Measurements from ENCODE around the gene METTL1. TPM values are rescaled to one million over a fixed set of nuclear protein-coding genes. Genes with fewer than 3 reads are reported as not detected.

Gene METTL1
- total and polyA plus RNA-seq, 9 of the 15 experiments (the other 6 are each of a cell fraction or from before 2014, with no cell fraction given), result 12.6 to 65.9 (median 39.2) TPM

DNA sequence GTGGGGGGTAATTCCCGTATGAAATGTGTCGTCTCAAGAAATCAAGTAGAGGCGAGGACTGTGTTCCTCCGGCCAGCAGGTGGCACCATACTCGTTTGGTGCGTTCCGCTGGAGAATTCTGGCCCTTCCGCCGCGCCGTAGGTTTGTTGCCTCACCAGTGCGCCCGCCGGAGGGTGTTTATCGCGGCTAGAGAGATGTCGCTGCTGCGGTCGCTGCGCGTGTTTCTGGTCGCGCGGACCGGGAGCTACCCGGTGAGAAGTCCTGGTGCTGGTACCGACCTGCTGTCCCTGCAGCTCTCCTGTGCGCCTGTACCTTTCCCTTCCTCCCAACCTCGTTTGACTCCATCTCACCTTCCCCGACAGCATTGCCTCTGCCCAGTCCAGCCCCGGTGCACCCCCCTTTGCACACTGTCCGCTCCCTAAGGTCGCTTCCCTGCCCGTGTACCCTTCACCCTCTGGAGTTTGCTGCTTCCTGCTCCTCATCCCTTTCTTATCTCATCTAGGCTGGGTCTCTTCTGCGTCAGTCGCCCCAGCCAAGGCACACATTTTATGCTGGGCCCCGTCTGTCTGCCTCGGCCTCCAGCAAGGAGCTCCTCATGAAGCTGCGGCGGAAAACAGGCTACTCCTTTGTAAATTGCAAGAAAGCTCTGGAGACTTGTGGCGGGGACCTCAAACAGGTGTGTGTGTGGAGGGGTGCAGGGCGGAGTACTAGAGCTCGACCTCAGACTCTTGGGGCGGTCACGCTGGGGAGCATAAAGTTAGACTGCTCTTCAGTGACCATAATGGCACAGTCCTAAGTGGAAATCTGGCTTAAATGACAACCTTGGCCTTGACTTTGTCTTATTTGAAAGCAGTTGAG is 10.9 kb upstream of the METTL1 start, which contains the start of gene TSFM (continued):
- TF ChIP-seq, protein P1, sequence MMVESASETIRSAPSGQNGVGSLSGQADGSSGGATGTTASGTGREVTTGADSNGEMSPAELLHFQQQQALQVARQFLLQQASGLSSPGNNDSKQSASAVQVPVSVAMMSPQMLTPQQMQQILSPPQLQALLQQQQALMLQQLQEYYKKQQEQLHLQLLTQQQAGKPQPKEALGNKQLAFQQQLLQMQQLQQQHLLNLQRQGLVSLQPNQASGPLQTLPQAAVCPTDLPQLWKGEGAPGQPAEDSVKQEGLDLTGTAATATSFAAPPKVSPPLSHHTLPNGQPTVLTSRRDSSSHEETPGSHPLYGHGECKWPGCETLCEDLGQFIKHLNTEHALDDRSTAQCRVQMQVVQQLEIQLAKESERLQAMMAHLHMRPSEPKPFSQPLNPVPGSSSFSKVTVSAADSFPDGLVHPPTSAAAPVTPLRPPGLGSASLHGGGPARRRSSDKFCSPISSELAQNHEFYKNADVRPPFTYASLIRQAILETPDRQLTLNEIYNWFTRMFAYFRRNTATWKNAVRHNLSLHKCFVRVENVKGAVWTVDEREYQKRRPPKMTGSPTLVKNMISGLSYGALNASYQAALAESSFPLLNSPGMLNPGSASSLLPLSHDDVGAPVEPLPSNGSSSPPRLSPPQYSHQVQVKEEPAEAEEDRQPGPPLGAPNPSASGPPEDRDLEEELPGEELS (CRISPR knock-in tag; IDR thresholded peaks at IDR 0.05; ENCODE audit: borderline replicate concordance), result peak; percentile 88
- TF ChIP-seq, protein P2, sequence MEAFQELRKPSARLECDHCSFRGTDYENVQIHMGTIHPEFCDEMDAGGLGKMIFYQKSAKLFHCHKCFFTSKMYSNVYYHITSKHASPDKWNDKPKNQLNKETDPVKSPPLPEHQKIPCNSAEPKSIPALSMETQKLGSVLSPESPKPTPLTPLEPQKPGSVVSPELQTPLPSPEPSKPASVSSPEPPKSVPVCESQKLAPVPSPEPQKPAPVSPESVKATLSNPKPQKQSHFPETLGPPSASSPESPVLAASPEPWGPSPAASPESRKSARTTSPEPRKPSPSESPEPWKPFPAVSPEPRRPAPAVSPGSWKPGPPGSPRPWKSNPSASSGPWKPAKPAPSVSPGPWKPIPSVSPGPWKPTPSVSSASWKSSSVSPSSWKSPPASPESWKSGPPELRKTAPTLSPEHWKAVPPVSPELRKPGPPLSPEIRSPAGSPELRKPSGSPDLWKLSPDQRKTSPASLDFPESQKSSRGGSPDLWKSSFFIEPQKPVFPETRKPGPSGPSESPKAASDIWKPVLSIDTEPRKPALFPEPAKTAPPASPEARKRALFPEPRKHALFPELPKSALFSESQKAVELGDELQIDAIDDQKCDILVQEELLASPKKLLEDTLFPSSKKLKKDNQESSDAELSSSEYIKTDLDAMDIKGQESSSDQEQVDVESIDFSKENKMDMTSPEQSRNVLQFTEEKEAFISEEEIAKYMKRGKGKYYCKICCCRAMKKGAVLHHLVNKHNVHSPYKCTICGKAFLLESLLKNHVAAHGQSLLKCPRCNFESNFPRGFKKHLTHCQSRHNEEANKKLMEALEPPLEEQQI (IDR thresholded peaks at IDR 0.05), result peak; percentile 89
- TF ChIP-seq NFIX (CRISPR knock-in tag; IDR thresholded peaks at IDR 0.05; ENCODE audit: low read depth) (no peak), KHSRP (IDR thresholded peaks at IDR 0.05) (no peak), SPI1 (IDR thresholded peaks at IDR 0.05; ENCODE audit: borderline replicate concordance, low read depth, low read length) (no peak), PYGO2 (tag; IDR thresholded peaks at IDR 0.05) (no peak), SETDB1 (IDR thresholded peaks at IDR 0.05; ENCODE audit: low read length) (no peak), ZNF24 (IDR thresholded peaks at IDR 0.05) (peak; percentile 43; the same call in 1 of the 2 replicates), NRF1 (conservative IDR thresholded peaks at IDR 0.05 in 1 of 2, IDR thresholded peaks at IDR 0.05 in 1 of 2) (peak; percentile 55 to 71; a peak in 3 of 4 replicates), ZNF274 (IDR thresholded peaks at IDR 0.05; ENCODE audit: borderline replicate concordance, low read depth, low read length) (no peak), MCM7 (IDR thresholded peaks at IDR 0.05) (peak in 1 of 2 experiments; percentile 87; a peak in 1 of 4 replicates), SNIP1 (IDR thresholded peaks at IDR 0.05; ENCODE audit: low read depth) (0 out of 2 replicates have a peak, but pooled peaks have one; percentile 56)
- TF ChIP-seq, protein P3, sequence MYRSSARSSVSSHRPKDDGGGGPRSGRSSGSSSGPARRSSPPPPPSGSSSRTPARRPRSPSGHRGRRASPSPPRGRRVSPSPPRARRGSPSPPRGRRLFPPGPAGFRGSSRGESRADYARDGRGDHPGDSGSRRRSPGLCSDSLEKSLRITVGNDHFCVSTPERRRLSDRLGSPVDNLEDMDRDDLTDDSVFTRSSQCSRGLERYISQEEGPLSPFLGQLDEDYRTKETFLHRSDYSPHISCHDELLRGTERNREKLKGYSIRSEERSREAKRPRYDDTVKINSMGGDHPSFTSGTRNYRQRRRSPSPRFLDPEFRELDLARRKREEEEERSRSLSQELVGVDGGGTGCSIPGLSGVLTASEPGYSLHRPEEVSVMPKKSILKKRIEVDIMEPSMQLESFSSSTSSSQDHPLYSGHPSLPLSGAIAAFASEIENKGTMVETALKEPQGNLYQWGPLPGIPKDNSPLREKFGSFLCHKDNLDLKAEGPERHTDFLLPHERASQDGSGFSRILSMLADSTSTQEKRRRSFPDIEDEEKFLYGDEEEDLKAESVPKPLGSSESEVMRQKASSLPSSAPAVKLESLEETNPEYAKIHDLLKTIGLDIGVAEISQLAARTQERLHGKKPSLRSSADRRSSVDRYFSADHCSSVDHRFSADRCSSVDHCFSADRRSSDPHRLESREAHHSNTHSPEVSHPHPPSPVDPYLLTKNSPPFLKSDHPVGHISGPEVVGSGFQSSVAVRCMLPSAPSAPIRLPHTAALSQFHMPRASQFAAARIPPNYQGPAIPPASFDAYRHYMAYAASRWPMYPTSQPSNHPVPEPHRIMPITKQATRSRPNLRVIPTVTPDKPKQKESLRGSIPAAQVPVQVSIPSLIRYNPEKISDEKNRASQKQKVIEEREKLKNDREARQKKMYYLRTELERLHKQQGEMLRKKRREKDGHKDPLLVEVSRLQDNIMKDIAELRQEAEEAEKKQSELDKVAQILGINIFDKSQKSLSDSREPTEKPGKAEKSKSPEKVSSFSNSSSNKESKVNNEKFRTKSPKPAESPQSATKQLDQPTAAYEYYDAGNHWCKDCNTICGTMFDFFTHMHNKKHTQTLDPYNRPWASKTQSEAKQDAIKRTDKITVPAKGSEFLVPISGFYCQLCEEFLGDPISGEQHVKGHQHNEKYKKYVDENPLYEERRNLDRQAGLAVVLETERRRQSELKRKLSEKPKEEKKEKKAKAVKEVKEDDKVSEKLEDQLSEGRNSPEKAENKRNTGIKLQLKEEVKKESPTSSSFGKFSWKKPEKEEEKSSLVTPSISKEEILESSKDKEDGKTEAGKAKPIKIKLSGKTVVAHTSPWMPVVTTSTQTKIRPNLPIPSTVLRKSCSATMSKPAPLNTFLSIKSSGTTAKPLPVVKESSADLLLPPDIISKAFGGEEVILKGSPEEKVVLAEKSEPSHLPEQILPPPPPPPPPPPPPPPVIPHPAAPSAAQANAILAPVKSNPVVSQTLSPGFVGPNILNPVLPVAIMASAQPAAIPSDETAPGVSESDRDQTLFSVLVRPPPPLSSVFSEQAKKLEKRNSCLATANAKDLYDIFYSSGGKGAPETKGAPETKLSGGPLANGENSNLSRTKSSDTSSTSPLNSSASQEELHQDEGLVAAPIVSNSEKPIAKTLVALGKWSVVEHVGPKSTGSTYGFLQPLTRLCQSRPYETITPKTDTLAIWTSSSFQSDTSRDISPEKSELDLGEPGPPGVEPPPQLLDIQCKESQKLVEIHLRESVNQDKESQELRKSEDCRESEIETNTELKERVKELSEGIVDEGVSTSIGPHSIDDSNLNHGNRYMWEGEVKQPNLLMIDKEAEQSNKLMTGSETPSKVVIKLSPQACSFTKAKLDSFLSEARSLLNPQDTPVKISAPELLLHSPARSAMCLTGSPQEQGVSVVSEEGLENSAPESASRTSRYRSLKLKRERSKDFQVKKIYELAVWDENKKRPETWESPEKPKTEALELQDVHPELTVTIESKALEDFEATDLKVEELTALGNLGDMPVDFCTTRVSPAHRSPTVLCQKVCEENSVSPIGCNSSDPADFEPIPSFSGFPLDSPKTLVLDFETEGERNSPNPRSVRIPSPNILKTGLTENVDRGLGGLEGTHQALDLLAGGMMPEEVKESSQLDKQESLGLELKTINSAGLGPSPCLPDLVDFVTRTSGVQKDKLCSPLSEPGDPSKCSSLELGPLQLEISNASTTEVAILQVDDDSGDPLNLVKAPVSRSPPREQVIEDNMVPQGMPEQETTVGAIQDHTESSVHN (IDR thresholded peaks at IDR 0.05; ENCODE audit: borderline replicate concordance in 1 of 2, low read depth in 1 of 2), result no peak
- TF ChIP-seq, protein P4, sequence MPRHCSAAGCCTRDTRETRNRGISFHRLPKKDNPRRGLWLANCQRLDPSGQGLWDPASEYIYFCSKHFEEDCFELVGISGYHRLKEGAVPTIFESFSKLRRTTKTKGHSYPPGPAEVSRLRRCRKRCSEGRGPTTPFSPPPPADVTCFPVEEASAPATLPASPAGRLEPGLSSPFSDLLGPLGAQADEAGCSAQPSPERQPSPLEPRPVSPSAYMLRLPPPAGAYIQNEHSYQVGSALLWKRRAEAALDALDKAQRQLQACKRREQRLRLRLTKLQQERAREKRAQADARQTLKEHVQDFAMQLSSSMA (CRISPR knock-in tag; IDR thresholded peaks at IDR 0.05), result no peak

All from K562 (cell line).